Lung microvascular endothelial cell (primary cell): ENCODE measurements around the gene SPI1. TPM values are rescaled to one million over a fixed set of nuclear protein-coding genes. Genes with fewer than 3 reads are reported as not detected.

Experiments used
- DNase-seq, 2 donors: peaks; one replicate each; pipeline versions ENCODE4 v3.0.0 to v3.0.0-alpha.2; 2010; ENCODE audit warnings: low read depth in 2 of 2
- total RNA-seq: library from RNA; depleted of rRNA; stranded (reverse); fragments of >200 nt; gene quantifications from 2 replicates; pipeline ENCODE4 v1.2.1, GENCODE V29; 2014

The SPI1 gene
- total RNA-seq, 1 donor from 2014 or later = not detected

GRCh38 chr11:47406896-47407745 lies 28.8 kb upstream of the SPI1 start:
- DNase-seq = no peak

DNA sequence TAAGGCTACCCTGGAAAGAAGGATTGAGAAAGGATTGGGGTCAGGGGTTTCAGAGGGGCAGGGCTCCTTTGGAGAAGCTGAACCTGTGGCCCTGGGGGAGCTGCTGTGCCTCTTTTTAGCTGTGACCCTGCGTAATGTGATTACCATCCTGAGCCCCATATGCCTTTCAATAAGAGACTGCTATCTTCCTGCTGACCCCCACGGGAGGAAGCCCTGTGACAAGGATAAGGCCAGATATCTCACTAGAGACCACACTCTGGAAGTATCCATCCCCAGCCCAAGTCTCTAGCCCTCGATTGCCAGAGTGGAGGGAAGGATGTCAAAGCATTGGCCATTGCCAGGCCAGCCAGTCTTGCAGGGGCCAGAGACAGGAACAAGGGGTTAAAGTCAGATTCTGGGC lies 25.2 kb upstream of the SPI1 start:
- no peak for DNase-seq

- no peak for DNase-seq
These were observed 24.8 kb upstream of the SPI1 start for GRCh38 chr11:47403135-47403534.

- DNase-seq = no peak
These were observed 22.5 kb upstream of the SPI1 start for GRCh38 chr11:47400768-47401279.

- peak in 1 of 2 donors; percentile 41 for DNase-seq
These were observed 21.8 kb upstream of the SPI1 start for GRCh38 chr11:47399860-47400767.

- no peak for DNase-seq
These were observed 20.2 kb upstream of the SPI1 start for GRCh38 chr11:47398551-47398950.

GRCh38 chr11:47398011-47398410 lies 19.7 kb upstream of the SPI1 start:
- no peak for DNase-seq

DNA sequence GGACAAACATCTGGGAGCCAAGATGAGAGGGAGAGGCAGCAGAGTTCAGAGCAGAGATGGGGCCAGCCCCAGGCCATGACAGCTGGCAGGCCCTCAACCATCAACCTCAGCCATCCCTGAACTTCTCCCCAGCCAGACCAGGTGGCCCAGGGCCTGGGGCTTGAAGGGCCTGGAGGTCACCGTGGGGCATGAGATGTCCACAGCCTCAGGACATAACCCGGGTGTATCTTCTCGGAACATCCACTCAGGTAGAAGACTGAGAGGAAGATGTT lies 17.6 kb upstream of the SPI1 start:
- DNase-seq = no peak

DNA sequence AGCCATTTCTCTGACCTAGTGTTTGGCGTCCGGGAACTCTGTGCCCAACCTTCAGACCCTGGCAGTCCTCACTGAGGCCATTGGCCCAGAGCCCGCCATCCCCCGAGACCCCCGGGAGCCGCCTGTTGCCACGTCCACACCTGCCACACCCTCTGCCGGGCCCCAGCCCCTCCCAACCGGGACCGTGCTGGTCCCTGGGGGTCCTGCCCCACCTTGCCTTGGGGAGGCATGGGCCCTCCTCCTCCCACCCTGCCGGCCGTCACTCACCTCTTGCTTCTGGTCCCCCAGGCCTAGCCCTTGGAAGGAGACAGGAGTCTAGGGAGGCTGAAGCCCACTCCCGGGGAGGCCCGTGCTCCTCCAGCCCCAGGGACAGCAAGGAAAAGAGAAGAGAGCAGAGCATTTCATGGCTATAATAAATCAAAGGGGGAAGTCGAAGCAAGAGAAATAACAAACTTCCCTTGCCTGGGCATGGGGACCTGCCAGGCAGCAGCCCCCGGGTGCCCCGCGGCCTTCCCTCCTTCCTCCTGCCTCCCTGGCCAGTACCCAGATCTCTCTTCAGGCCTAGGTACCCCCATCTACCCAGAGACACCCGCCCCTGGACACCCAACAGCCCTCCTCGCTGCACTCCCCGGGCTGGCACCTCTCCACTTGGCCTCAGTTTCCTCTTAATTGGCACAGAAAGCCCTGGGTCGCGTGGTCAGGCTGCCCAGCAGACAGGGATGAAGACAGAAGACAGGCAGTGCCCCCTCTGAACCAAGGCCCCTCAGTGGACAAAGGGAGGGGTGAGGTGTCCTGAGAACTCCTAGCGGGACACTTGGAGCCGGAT lies 17.1 kb upstream of the SPI1 start:
- DNase-seq = no peak

GRCh38 chr11:47394322-47395222 lies 16.2 kb upstream of the SPI1 start:
- peak; percentile 95 to 97 for DNase-seq

DNA sequence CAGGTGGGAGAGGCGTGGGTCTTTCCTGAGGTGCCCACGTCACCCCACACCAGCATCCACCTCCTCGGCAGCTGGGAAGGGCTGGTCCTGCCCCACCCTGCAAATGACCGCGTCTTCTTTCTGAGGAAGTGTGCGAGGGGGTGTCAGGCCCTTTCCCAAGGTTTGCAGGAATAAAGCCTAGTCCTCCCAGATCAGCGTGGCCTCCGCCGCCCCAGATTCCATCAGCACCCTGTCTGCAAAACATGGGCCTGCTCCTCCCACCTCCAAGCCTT lies 15.6 kb upstream of the SPI1 start:
- no peak for DNase-seq

DNA sequence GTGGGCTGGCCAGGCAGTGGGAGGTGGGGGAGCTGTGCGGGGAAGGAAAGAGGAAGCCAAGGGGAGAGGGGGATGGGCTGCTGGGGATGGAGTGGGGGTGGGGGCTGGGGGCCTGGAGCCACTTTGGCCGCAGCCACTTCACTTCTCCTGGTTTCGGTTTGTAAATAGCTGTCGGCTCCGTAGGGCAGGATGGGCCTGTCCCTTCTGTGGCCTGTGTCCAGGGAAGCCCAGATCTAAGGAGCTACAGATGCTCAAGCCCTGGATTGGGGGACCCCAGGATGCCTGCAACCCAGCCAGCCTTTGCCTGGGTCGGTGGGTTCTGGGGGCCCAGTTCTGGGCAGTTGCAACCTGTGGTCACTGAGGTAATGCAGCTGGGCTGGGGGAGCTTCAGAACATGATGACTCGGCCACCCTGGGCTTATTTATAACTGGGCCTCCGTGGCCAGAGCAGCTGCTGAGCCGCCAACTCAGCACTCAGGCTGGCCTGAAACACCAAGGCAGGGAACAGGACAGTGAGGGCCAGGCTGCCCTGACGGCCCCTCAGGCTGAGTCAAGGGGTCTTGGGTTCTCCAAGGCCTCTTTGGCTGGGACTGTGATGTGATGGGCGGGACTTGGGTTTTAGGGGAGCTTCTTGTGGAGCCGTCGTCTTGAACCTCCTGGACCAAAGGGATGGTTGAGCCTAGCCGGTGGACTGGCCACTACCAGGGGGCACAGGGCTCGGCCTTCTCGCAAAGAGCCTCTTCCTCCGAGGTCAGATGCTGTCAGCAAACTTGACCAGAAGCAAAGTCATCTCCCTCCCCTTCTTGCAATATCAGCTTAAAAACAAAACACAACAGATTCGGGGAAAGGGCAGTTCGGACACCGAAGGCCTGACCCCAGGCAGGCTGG lies 15.1 kb upstream of the SPI1 start:
- peak; percentile 42 to 67 for DNase-seq

DNA sequence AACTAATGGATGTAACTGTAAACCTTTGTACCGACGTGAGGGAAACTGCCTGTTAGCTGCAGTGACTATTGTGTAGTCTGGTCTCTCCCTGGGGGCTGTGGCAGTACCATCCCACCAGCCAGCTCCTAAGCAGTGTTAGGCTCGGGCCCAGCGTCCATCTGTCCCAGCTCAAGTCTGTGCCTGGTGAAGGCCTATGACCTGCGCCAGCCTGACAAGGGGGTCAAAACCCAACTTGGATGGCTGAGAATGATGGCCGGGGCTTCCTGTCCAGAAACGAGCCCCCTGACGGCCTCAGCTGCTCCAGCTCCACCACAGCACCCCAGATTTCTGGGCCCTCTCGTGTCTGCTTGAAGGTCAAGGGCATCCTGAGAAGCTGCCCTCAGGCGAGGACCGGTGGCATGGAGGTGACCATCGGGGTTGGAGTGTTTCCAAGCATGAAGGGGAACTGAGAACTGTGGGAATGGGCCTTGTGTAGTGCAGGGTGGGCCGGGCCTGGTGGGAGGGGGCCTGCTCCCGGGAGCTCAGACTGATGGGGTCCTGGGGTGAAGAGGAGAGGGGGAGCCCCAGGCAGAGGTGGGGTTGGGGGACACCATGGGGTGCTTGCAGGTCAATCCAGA lies 14.3 kb upstream of the SPI1 start:
- DNase-seq = no peak

DNA sequence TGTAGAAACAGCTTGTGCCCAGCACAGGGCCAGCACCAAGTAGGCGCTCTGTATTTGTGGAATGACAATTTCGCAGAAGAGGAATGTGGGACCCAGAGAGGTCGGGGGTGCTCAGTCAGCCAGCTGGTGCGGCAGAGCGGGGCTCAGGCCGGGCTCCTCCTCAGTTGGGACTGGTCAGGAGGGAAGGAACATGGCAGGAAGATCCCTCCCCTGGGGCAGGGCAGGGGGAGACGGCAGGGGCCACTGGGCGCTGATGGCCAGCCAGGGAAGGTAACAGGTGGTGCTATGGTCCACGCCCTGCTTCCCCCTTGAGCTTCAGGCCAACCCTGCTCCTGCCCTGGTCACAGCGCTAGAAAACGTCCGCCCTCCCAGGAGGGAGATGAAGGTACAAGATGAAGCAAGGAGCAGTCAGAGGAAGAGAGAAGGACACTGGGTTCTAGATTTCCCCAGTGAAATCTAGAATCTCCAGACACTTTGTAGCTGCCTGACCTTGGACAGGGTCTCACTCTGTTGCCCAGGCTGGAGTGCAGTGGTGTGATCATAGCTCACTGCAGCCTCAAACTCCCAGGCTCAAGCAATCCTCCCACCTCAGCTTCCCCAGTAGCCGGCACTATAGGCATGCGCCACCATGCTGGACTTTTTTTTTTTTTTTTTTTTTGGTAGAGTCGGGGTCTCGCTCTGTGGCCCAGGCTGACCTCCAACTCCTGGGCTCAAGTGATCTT lies 13.5 kb upstream of the SPI1 start:
- no peak for DNase-seq

GRCh38 chr11:47391077-47391583 lies 12.8 kb upstream of the SPI1 start:
- DNase-seq = no peak

- DNase-seq = no peak
These were observed 12.0 kb upstream of the SPI1 start for GRCh38 chr11:47390422-47390760.

DNA sequence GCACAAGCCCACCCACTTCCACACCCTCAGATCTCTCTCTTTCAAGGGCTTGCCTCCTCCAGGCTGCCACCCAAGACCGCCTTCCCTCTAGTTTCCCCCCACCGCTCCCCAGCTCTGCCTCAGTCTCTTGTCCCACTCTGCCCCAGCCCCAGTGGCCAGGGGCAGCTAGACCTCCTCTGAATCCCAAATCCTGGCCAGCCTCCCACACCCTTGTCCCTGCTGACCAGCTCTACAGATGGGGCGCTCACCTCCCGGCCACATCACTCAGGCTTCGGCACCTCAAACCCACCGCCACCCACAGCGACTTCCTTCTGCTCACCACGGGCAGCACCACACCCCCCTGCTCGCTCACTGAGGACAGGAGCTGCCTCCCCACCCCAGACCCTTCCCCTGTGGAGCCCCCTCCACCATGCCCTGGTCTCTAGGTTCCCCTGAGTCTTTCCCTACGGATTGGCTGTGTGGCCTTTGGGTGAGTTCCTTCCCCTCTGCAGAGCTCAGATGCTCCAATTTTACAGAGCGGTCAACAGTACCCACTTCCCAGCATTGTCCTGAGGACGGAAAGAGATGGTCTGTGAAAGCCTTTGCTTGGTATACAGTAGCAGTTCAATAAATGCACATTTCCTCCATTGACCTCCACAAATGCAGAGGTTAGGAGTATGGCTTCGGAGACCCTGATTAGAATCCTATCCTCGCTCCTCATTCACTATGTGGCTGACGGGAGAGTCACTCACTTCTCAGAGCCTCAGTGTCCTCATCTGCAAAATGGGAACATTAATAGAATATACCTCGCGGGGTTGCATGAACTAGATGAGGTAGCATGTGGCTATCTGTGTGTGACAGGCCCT lies 11.5 kb upstream of the SPI1 start:
- no peak for DNase-seq
